MM.1S (cell line): Measurements from ENCODE around the gene CCDC38.
A peak's percentile ranks its signal among the peaks of the same experiment; 100 is the strongest.

ENCODE experiments used
- DNase-seq: peaks from one replicate; pipeline ENCODE4 v3.0.0-alpha.2; 2015
- H2AFZ ChIP-seq: fragments of 300-600 bp; sonication (generic); 2 replicates; pipeline ENCODE4 v1.6.0; 2016; ENCODE audit warnings: antibody characterized with exemption, low read length
- H3F3A ChIP-seq: fragments of 300-600 bp; sonication (generic); 2 replicates; pipeline ENCODE4 v1.6.1; 2016; ENCODE audit warnings: mild to moderate bottlenecking, antibody characterized with exemption, low read length, moderate library complexity, mixed read lengths; ENCODE audit not compliant: insufficient read depth
- H3K27ac ChIP-seq: fragments of 300-600 bp; sonication (generic); 2 replicates; pipeline ENCODE4 v1.5.1; 2016; ENCODE audit warnings: mild to moderate bottlenecking, low read length
- H3K27me3 ChIP-seq: fragments of 300-600 bp; sonication (generic); replicated peaks from 2 replicates; pipeline ENCODE4 v1.6.0; 2016; ENCODE audit warnings: low read length; ENCODE audit not compliant: insufficient read depth
- H3K36me3 ChIP-seq: fragments of 300-600 bp; sonication (generic); replicated peaks from 2 replicates; pipeline ENCODE4 v1.6.1; 2016; ENCODE audit warnings: mild to moderate bottlenecking, low read length, mixed read lengths; ENCODE audit not compliant: insufficient read depth
- H3K4me1 ChIP-seq: fragments of 300-600 bp; sonication (generic); 2 replicates; pipeline ENCODE4 v1.6.1; 2016; ENCODE audit warnings: low read length, mixed read lengths
- H3K4me2 ChIP-seq: fragments of 300-600 bp; sonication (generic); 2 replicates; pipeline ENCODE4 v1.6.0; 2016; ENCODE audit warnings: low read depth, low read length
- H3K4me3 ChIP-seq: fragments of 300-600 bp; sonication (generic); 2 replicates; pipeline ENCODE4 v1.5.1; 2016; ENCODE audit warnings: low read length, mixed read lengths
- H3K79me2 ChIP-seq: fragments of 300-600 bp; sonication (generic); 2 replicates; pipeline ENCODE4 v1.6.1; 2016; ENCODE audit warnings: mixed run types, low read length, mixed read lengths
- H3K9ac ChIP-seq: fragments of 300-600 bp; sonication (generic); 2 replicates; pipeline ENCODE4 v1.6.1; 2016; ENCODE audit warnings: low read length, mixed read lengths
- H3K9me2 ChIP-seq: fragments of 300-600 bp; sonication (generic); replicated peaks from 2 replicates; pipeline ENCODE4 v1.6.1; 2016; ENCODE audit warnings: mild to moderate bottlenecking, low read length, mixed read lengths; ENCODE audit not compliant: insufficient read depth
- H3K9me3 ChIP-seq: fragments of 300-600 bp; sonication (generic); replicated peaks from 2 replicates; pipeline ENCODE4 v1.6.1; 2016; ENCODE audit warnings: mild to moderate bottlenecking, low read length, mixed read lengths; ENCODE audit not compliant: insufficient read depth
- H4K20me1 ChIP-seq: fragments of 300-600 bp; sonication (generic); 2 replicates; pipeline ENCODE4 v1.6.1; 2016; ENCODE audit warnings: mild to moderate bottlenecking, low read length, moderate library complexity, mixed read lengths; ENCODE audit not compliant: insufficient read depth
- EZH2 ChIP-seq: fragments of 300-600 bp; sonication (generic); optimal IDR thresholded peaks from 2 replicates; pipeline ENCODE3; 2017; ENCODE audit warnings: low read depth, mild to moderate bottlenecking, antibody characterized with exemption, low read length, mixed read lengths
- EZH2phosphoT487 ChIP-seq: fragments of 300-600 bp; sonication (generic); IDR thresholded peaks from 2 replicates; pipeline ENCODE4 v1.6.1; 2018; ENCODE audit warnings: antibody characterized with exemption, low read length
- TF ChIP-seq, protein P1 (sequence below): fragments of 300-600 bp; sonication (generic); IDR thresholded peaks from 2 replicates; pipeline ENCODE4 v1.5.1; 2016; ENCODE audit warnings: antibody characterized with exemption, low read length, mixed read lengths

The CCDC38 gene

DNA sequence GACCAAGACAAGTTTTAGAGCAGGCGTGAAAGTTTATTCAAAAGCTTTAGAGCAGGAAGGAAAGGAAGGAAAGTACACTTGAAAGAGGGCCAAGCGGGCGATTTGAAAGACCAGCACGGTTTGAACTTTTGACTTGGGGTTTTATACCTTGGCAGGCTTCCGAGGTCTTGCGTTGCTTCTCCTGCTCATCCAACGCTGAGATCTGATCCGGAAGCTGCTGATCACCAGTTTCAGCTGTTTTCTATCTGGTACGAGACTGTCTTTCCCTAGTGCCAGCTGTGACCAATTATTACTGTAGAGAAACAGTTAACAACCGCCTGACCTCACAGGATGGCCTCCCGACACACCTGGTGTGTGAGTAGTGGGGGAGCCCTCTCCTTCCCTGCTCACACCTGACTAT is 104.3 kb downstream of the CCDC38 start:
- Histone ChIP-seq H2AFZ (no peak overlapping the region), H3K79me2 (no peaks in the 10 kb centered on the region), H4K20me1 (no peaks in the 10 kb centered on the region), H3F3A (no peaks in the 10 kb centered on the region), H3K27me3 (no peaks in the 10 kb centered on the region), H3K27ac (no peak overlapping the region), H3K36me3 (no peaks in the 10 kb centered on the region), H3K9ac (no peak overlapping the region), H3K9me3 (no peaks in the 10 kb centered on the region), H3K4me1 (no peaks in the 10 kb centered on the region), H3K9me2 (no peaks in the 10 kb centered on the region), H3K4me2 (peak overlapping the region; percentile 39; the same call in 1 of the 2 replicates), H3K4me3 (no peak overlapping the region)
- peak; percentile 68 for DNase-seq
- TF ChIP-seq EZH2 (no peak), EZH2phosphoT487 (no peak)
- TF ChIP-seq, protein P1, sequence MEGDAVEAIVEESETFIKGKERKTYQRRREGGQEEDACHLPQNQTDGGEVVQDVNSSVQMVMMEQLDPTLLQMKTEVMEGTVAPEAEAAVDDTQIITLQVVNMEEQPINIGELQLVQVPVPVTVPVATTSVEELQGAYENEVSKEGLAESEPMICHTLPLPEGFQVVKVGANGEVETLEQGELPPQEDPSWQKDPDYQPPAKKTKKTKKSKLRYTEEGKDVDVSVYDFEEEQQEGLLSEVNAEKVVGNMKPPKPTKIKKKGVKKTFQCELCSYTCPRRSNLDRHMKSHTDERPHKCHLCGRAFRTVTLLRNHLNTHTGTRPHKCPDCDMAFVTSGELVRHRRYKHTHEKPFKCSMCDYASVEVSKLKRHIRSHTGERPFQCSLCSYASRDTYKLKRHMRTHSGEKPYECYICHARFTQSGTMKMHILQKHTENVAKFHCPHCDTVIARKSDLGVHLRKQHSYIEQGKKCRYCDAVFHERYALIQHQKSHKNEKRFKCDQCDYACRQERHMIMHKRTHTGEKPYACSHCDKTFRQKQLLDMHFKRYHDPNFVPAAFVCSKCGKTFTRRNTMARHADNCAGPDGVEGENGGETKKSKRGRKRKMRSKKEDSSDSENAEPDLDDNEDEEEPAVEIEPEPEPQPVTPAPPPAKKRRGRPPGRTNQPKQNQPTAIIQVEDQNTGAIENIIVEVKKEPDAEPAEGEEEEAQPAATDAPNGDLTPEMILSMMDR = no peak

DNA sequence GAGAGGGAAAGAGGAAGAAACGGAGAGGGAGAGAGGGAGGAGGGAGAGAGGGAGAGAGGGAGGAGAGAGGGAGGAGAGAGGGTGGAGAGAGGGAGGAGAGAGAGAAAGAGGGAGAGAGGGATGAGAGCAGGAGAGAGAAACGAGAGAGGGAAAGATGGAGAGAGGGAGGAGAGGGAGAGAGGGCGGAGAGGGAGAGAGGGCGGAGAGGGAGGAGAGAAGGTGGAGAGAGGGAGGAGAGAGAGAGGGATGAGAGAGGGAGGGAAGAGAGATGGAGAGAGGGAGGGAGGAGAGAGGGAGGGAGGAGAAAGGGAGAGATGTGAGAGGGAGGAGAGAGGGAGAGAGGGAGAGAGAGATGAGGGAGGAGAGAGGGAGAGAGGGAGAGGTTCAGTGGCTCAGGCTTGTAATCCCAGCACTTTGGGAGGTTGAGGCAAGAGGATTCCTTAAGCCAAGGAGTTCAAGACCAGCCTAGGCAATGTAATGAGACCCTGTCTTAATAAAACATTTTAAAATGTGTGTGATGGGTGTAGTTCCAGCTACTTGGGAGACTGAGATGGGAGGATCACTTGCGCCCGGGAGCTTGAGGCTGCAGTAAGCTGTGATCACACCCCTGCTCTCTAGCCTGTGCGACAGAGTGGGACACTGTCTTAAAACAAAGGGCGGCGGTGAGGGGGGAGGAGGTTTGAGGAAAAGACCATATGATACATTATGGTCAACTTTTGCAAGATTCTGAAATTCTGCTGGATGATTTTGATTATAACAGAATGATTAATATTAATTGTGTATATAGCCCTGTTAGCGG is 105.0 kb downstream of the CCDC38 start:
- Histone ChIP-seq H2AFZ (no peak overlapping the region), H3K4me1 (no peaks in the 10 kb centered on the region), H3K4me3 (no peak overlapping the region), H3K4me2 (peak overlapping the region; percentile 39; the same call in 1 of the 2 replicates), H3K79me2 (no peaks in the 10 kb centered on the region), H4K20me1 (no peaks in the 10 kb centered on the region), H3K27ac (no peak overlapping the region), H3K9me3 (no peaks in the 10 kb centered on the region), H3K9ac (no peak overlapping the region), H3K36me3 (no peaks in the 10 kb centered on the region), H3F3A (no peaks in the 10 kb centered on the region), H3K9me2 (no peaks in the 10 kb centered on the region), H3K27me3 (no peaks in the 10 kb centered on the region)
- TF ChIP-seq, protein P1 = no peak
- no peak for TF ChIP-seq EZH2
- no peak for TF ChIP-seq EZH2phosphoT487
- no peak for DNase-seq

DNA sequence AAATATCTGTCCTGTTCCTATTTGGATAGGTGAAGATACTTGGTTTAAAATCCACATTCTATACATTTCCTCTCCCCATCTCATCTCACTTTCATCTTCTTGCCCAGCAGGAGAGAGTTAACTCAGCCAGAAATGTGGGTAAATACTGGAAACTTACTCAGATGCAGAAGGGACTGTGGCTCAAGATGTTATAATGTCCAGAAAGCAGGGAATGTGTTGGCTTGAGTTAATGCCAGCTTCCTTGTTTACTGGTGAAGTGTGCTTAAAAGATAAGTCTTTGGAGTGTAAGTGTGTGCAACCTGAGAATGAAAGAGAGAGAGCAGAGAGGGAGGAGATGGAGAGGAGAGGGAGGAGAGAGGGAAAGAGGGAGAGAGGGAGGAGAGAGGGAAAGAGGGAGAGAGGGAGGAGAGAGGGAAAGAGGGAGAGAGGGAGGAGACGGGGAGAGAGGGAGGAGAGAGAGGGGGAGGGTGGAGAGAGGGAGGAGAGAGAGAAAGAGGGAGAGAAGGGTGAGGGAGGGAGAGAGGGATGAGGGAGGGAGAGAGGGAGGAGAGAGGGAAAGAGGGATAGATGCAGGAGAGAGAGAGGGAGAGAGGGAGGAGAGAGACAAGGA is 105.7 kb downstream of the CCDC38 start:
- DNase-seq = no peak
- H3K4me3 ChIP-seq = no peak overlapping the region
- no peaks in the 10 kb centered on the region for H3F3A ChIP-seq
- H3K4me2 ChIP-seq = no peak overlapping the region
- no peak overlapping the region for H3K27ac ChIP-seq
- H3K9me3 ChIP-seq = no peaks in the 10 kb centered on the region
- no peaks in the 10 kb centered on the region for H3K27me3 ChIP-seq
- no peak overlapping the region for H3K9ac ChIP-seq
- H3K4me1 ChIP-seq = no peaks in the 10 kb centered on the region
- H3K9me2 ChIP-seq = no peaks in the 10 kb centered on the region
- TF ChIP-seq, protein P1 = no peak
- TF ChIP-seq EZH2 (no peak), EZH2phosphoT487 (no peak)
- no peak overlapping the region for H2AFZ ChIP-seq
- no peaks in the 10 kb centered on the region for H3K79me2 ChIP-seq
- no peaks in the 10 kb centered on the region for H3K36me3 ChIP-seq
- H4K20me1 ChIP-seq = no peaks in the 10 kb centered on the region
